MM.1S (cell line): ENCODE results near the gene TGM3.

Experiments
- CTCF ChIP-seq: fragments of 300-600 bp; sonication (generic); IDR thresholded peaks from 2 replicates; pipeline ENCODE4 v1.5.1; 2016; ENCODE audit warnings: antibody characterized with exemption, low read length, mixed read lengths
- EZH2 ChIP-seq: fragments of 300-600 bp; sonication (generic); optimal IDR thresholded peaks from 2 replicates; pipeline ENCODE3; 2017; ENCODE audit warnings: low read depth, mild to moderate bottlenecking, antibody characterized with exemption, low read length, mixed read lengths
- EZH2phosphoT487 ChIP-seq: fragments of 300-600 bp; sonication (generic); IDR thresholded peaks from 2 replicates; pipeline ENCODE4 v1.6.1; 2018; ENCODE audit warnings: antibody characterized with exemption, low read length

DNA sequence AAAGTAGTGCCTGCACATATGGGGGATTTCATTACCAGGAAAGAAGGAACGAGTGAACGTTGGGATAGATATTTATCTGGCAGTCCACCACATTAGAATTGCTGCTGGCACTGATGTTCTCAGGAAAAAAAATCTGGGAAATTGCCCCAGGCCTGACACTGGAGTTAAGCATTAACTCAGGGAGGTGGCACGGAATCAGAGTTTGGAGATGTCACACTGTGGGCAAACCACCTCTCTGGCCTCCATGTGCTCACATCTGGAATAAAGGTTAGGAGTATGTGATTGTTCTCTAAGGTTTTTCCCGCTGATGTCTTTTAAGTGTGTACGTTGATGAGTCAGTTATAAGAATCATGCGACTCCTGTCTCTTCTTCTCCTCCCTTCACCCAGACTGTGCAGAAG is 7.9 kb downstream of the TGM3 start:
- TF ChIP-seq EZH2phosphoT487 = no peak
- TF ChIP-seq EZH2 = no peak
- TF ChIP-seq CTCF = no peak
